K562 (cell line): ENCODE data around the gene GNAI3. TPM values are rescaled to one million over a fixed set of nuclear protein-coding genes. Genes with fewer than 3 reads are reported as not detected.

Source experiments
- ARHGAP35 ChIP-seq: fragments of 450-650 bp; IDR thresholded peaks from 2 replicates; pipeline ENCODE4 v1.6.1; 2018; ENCODE audit not compliant: partially characterized antibody
- BACH1 ChIP-seq: fragments of 200-800 bp; sonication (Bioruptor generic); IDR thresholded peaks from 2 replicates; pipeline ENCODE4 v1.6.1; 2016; ENCODE audit warnings: missing genetic modification characterization, missing compliant biosample characterization
- BRD9 ChIP-seq: fragments of 450-650 bp; IDR thresholded peaks from 2 replicates; pipeline ENCODE4 v1.6.1; 2018; ENCODE audit warnings: low read depth; ENCODE audit not compliant: partially characterized antibody
- CCAR2 ChIP-seq: fragments of 200-400 bp; formaldehyde crosslinking; IDR thresholded peaks from 2 replicates; pipeline ENCODE4 v1.6.1; 2017; ENCODE audit warnings: mild to moderate bottlenecking, low read depth, low read length
- ESRRA ChIP-seq: fragments of 450-650 bp; IDR thresholded peaks from 2 replicates; pipeline ENCODE4 v1.6.1; 2014; ENCODE audit warnings: low read depth, mild to moderate bottlenecking, moderate library complexity, borderline replicate concordance
- GABPA ChIP-seq: fragments of 200-800 bp; sonication (Bioruptor generic); conservative IDR thresholded peaks from 2 replicates; pipeline ENCODE4 v1.6.1; 2016; ENCODE audit warnings: low read depth, missing genetic modification characterization, missing compliant biosample characterization
- GATAD2B ChIP-seq: fragments of 450-650 bp; IDR thresholded peaks from 2 replicates; pipeline ENCODE4 v1.6.1; 2017; ENCODE audit warnings: mild to moderate bottlenecking, borderline replicate concordance
- HDAC2 ChIP-seq: fragments of 450-650 bp; IDR thresholded peaks from 2 replicates; pipeline ENCODE4 v1.6.1; 2016; ENCODE audit warnings: mild to moderate bottlenecking
- HDAC3 ChIP-seq: fragments of 450-650 bp; IDR thresholded peaks from 2 replicates; pipeline ENCODE4 v1.6.1; 2018; ENCODE audit warnings: borderline replicate concordance, mild to moderate bottlenecking, moderate library complexity; ENCODE audit not compliant: partially characterized antibody
- ID3 ChIP-seq, 2 experiments: fragments of 250-450 bp in 1 of 2; fragments of 450-650 bp in 1 of 2; sonication (Bioruptor Pico) in 1 of 2; IDR thresholded peaks; 2 replicates each; pipeline versions ENCODE4 v1.6.1 to v1.8.0; 2016 to 2021; ENCODE audit warnings: mild to moderate bottlenecking in 2 of 2, moderate library complexity in 2 of 2, missing compliant biosample characterization in 1 of 2, missing genetic modification characterization in 1 of 2
- ILK ChIP-seq: fragments of 450-650 bp; IDR thresholded peaks from 2 replicates; pipeline ENCODE4 v1.6.1; 2016; ENCODE audit warnings: missing genetic modification characterization, low read depth, mild to moderate bottlenecking, missing compliant biosample characterization, moderate library complexity, borderline replicate concordance
- NR2C2 ChIP-seq, 2 experiments: fragments of 200-800 bp in 1 of 2; sonication (Bioruptor generic) in 1 of 2; sonication (generic) in 1 of 2; formaldehyde crosslinking in 1 of 2; IDR thresholded peaks; 2 replicates each; pipeline versions ENCODE4 v1.6.1 to v1.8.0; 2016 to 2022; ENCODE audit warnings: mild to moderate bottlenecking in 1 of 2, missing compliant biosample characterization in 1 of 2, missing genetic modification characterization in 1 of 2, missing genetic modification reagents in 1 of 2
- POLR2A ChIP-seq: fragments of 450-650 bp; conservative IDR thresholded peaks from 2 replicates; pipeline ENCODE4 v1.6.1; 2016
- PTBP1 ChIP-seq: fragments of 200-400 bp; formaldehyde crosslinking; IDR thresholded peaks from 2 replicates; pipeline ENCODE4 v1.6.1; 2017; ENCODE audit warnings: low read depth, low read length
- SRSF9 ChIP-seq: fragments of 200-400 bp; formaldehyde crosslinking; IDR thresholded peaks from 2 replicates; pipeline ENCODE4 v1.6.1; 2017; ENCODE audit warnings: low read depth, low read length, borderline replicate concordance
- STAT5A ChIP-seq: IDR thresholded peaks from 2 replicates; pipeline ENCODE4 v1.6.1; 2012; ENCODE audit warnings: low read length, inconsistent platforms, borderline replicate concordance
- ZFP1 ChIP-seq: fragments of 450-650 bp; formaldehyde crosslinking; IDR thresholded peaks from 2 replicates; pipeline ENCODE4 v1.4.0; 2020; ENCODE audit warnings: mild to moderate bottlenecking, mixed read lengths
- ZNF24 ChIP-seq: fragments of 450-650 bp; IDR thresholded peaks from 2 replicates; pipeline ENCODE4 v1.6.1; 2016
- ZNF384 ChIP-seq: IDR thresholded peaks from 2 replicates; pipeline ENCODE4 v1.6.1; 2012; ENCODE audit warnings: low read depth, low read length, improper control_type of control experiment
- ZNF699 ChIP-seq: fragments of 250-450 bp; sonication (Bioruptor Pico); IDR thresholded peaks from 2 replicates; pipeline ENCODE4 v1.8.0; 2021; ENCODE audit warnings: mild to moderate bottlenecking, moderate library complexity; ENCODE audit not compliant: insufficient replicate concordance
- ZNF79 ChIP-seq: fragments of 250-450 bp; sonication (Bioruptor Pico); IDR thresholded peaks from 2 replicates; pipeline ENCODE4 v1.4.0; 2020; ENCODE audit warnings: low read depth, mild to moderate bottlenecking, moderate library complexity
- polyA plus RNA-seq, 8 experiments: library from polyadenylated mRNA; depleted of rRNA in 4 of 8; stranded (reverse) in 5 of 8; unstranded in 3 of 8; fragments of >200 nt; fragmentation: Nextera tagmentation in 2 of 8; fragmentation: Illumina TruSeq in 1 of 8; extraction: Ambion mirVana in 2 of 8; extraction: Trizol in 1 of 8; gene quantifications; 2 replicates each; pipeline versions ENCODE4 v1.2.1 to v1.2.3, GENCODE V29; 2011 to 2014; ENCODE audit warnings: inconsistent platforms in 1 of 8, missing spikeins in 1 of 8
- total RNA-seq, 7 experiments: library from RNA; depleted of rRNA in 6 of 7; stranded (reverse); fragments of >200 nt in 6 of 7; fragmentation: Illumina TruSeq in 2 of 7; extraction: Trizol in 2 of 7; gene quantifications; 2 replicates each; pipeline versions ENCODE4 v1.2.1 to v1.2.3, GENCODE V29; 2011 to 2021; ENCODE audit warnings: low replicate concordance in 1 of 7
- TF ChIP-seq, protein P1 (sequence below): IDR thresholded peaks from 2 replicates; pipeline ENCODE4 v1.6.1; 2011; ENCODE audit not compliant: insufficient read length; ENCODE audit errors: extremely low read depth
- TF ChIP-seq, protein P2 (sequence below): fragments of 250-450 bp; sonication (Bioruptor Pico); IDR thresholded peaks from 2 replicates; pipeline ENCODE4 v1.4.0; 2020; ENCODE audit warnings: borderline replicate concordance
- TF ChIP-seq, protein P3 (sequence below): fragments of 450-650 bp; conservative IDR thresholded peaks from 2 replicates; pipeline ENCODE4 v1.6.1; 2016; ENCODE audit warnings: missing genetic modification characterization, low read depth, mild to moderate bottlenecking, missing compliant biosample characterization, moderate library complexity
- TF ChIP-seq, protein P4 (sequence below): fragments of 250-450 bp; sonication (Bioruptor Pico); IDR thresholded peaks from 2 replicates; pipeline ENCODE4 v1.8.0; 2022; ENCODE audit warnings: inconsistent platforms

The GNAI3 gene
- total and polyA plus RNA-seq, 9 of the 15 experiments (the other 6 are each of a cell fraction or from before 2014, with no cell fraction given): 6.3 to 13.2 (median 8.9) TPM

DNA sequence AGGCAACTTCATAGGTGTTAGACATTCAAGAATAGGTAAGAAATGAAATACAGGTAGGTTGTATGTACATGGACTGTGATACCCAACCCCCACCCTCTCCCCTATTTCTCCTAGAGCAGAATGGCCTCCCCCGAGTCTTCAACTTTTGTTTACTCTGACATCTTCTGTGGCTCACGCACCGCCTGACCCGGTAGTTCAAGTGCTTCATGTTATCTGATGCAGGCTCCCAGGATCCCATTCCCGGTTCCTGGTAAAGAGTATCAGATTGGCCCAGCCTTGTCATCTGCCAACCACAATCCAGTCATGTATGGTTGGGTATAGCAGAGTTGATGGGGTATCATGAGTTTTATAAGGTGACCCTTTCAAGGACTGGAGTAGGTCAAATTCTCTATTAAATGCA is 9.1 kb downstream of the GNAI3 start (continued):
- TF ChIP-seq HDAC3 (no peak), ZNF699 (CRISPR knock-in tag) (no peak), ARHGAP35 (no peak), BRD9 (no peak), ID3 (CRISPR knock-in tag; IDR thresholded peaks at IDR 0.05) (no peak), ID3 (tag; IDR thresholded peaks at IDR 0.05) (no peak), CCAR2 (no peak), STAT5A (no peak), GABPA (tag) (peak; percentile 56; the same call in 1 of the 2 replicates), POLR2A (no peak), ZFP1 (CRISPR knock-in tag) (peak; percentile 88), ZNF24 (no peak), GATAD2B (no peak), ZNF79 (CRISPR knock-in tag) (no peak), BACH1 (tag) (no peak), ZNF384 (no peak), ESRRA (peak; percentile 46; the same call in 1 of the 2 replicates), NR2C2 (CRISPR knock-in tag; IDR thresholded peaks at IDR 0.05) (no peak), NR2C2 (tag; IDR thresholded peaks at IDR 0.05) (peak; percentile 86), ILK (no peak), PTBP1 (no peak), SRSF9 (no peak), HDAC2 (no peak)
- TF ChIP-seq, protein P1, sequence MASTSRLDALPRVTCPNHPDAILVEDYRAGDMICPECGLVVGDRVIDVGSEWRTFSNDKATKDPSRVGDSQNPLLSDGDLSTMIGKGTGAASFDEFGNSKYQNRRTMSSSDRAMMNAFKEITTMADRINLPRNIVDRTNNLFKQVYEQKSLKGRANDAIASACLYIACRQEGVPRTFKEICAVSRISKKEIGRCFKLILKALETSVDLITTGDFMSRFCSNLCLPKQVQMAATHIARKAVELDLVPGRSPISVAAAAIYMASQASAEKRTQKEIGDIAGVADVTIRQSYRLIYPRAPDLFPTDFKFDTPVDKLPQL: no peak
- TF ChIP-seq, protein P2, sequence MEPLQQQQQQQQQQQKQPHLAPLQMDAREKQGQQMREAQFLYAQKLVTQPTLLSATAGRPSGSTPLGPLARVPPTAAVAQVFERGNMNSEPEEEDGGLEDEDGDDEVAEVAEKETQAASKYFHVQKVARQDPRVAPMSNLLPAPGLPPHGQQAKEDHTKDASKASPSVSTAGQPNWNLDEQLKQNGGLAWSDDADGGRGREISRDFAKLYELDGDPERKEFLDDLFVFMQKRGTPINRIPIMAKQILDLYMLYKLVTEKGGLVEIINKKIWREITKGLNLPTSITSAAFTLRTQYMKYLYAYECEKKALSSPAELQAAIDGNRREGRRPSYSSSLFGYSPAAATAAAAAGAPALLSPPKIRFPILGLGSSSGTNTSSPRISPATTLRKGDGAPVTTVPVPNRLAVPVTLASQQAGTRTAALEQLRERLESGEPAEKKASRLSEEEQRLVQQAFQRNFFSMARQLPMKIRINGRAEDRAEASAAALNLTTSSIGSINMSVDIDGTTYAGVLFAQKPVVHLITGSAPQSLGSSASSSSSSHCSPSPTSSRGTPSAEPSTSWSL: no peak
- TF ChIP-seq, protein P3, sequence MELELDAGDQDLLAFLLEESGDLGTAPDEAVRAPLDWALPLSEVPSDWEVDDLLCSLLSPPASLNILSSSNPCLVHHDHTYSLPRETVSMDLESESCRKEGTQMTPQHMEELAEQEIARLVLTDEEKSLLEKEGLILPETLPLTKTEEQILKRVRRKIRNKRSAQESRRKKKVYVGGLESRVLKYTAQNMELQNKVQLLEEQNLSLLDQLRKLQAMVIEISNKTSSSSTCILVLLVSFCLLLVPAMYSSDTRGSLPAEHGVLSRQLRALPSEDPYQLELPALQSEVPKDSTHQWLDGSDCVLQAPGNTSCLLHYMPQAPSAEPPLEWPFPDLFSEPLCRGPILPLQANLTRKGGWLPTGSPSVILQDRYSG (tag): no peak
- TF ChIP-seq, protein P4, sequence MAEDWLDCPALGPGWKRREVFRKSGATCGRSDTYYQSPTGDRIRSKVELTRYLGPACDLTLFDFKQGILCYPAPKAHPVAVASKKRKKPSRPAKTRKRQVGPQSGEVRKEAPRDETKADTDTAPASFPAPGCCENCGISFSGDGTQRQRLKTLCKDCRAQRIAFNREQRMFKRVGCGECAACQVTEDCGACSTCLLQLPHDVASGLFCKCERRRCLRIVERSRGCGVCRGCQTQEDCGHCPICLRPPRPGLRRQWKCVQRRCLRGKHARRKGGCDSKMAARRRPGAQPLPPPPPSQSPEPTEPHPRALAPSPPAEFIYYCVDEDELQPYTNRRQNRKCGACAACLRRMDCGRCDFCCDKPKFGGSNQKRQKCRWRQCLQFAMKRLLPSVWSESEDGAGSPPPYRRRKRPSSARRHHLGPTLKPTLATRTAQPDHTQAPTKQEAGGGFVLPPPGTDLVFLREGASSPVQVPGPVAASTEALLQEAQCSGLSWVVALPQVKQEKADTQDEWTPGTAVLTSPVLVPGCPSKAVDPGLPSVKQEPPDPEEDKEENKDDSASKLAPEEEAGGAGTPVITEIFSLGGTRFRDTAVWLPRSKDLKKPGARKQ: no peak
